H9 (cell line): ENCODE data around the gene CKM. TPM values are rescaled to one million over a fixed set of nuclear protein-coding genes. Genes with fewer than 3 reads are reported as not detected.

Source experiments
- DNase-seq: peaks from one replicate; pipeline ENCODE4 v3.0.0-alpha.2; 2017
- H2AFZ ChIP-seq: one replicate; pipeline ENCODE4 v1.6.1; 2013; ENCODE audit warnings: mild to moderate bottlenecking, low read length, control low read depth, moderate library complexity
- H2AK5ac ChIP-seq: 2 replicates; pipeline ENCODE4 v1.6.1; 2013; ENCODE audit warnings: low read length, control low read depth, mixed read lengths; ENCODE audit not compliant: insufficient read length
- H2BK120ac ChIP-seq: one replicate; pipeline ENCODE4 v1.6.1; 2013; ENCODE audit warnings: low read depth, mild to moderate bottlenecking, low read length, control low read depth, inconsistent platforms; ENCODE audit not compliant: poor library complexity, severe bottlenecking
- H2BK12ac ChIP-seq: 2 replicates; pipeline ENCODE4 v1.6.1; 2013; ENCODE audit warnings: low read length, control low read depth, mixed read lengths, low read depth; ENCODE audit not compliant: insufficient read length
- H2BK15ac ChIP-seq: 2 replicates; pipeline ENCODE4 v1.6.1; 2013; ENCODE audit warnings: low read depth, low read length, control low read depth
- H2BK20ac ChIP-seq: one replicate; pipeline ENCODE4 v1.6.1; 2013; ENCODE audit warnings: low read depth, mild to moderate bottlenecking, low read length, control low read depth, inconsistent platforms; ENCODE audit not compliant: poor library complexity, severe bottlenecking
- H2BK5ac ChIP-seq: 2 replicates; pipeline ENCODE4 v1.6.1; 2013; ENCODE audit warnings: low read length, control low read depth, mixed read lengths; ENCODE audit not compliant: insufficient read length
- H3K14ac ChIP-seq: 2 replicates; pipeline ENCODE4 v1.6.1; 2013; ENCODE audit warnings: low read length, control low read depth; ENCODE audit not compliant: insufficient read depth
- H3K18ac ChIP-seq: 2 replicates; pipeline ENCODE4 v1.6.1; 2013; ENCODE audit warnings: low read depth, mild to moderate bottlenecking, mixed read lengths, low read length, control low read depth; ENCODE audit not compliant: insufficient read length
- H3K23ac ChIP-seq: 2 replicates; pipeline ENCODE4 v1.6.1; 2013; ENCODE audit warnings: low read length, control low read depth, mixed read lengths, low read depth; ENCODE audit not compliant: insufficient read length
- H3K23me2 ChIP-seq: 2 replicates; pipeline ENCODE4 v1.6.1; 2013; ENCODE audit warnings: low read depth, mild to moderate bottlenecking, mixed read lengths, low read length, control low read depth; ENCODE audit not compliant: insufficient read length, poor library complexity, severe bottlenecking
- H3K27ac ChIP-seq: 2 replicates; pipeline ENCODE4 v1.5.1; 2013; ENCODE audit warnings: low read length, control low read depth, mixed read lengths, low read depth; ENCODE audit not compliant: insufficient read length
- H3K27me3 ChIP-seq: 2 replicates; pipeline ENCODE4 v1.6.1; 2013; ENCODE audit warnings: low read length, control low read depth, inconsistent platforms; ENCODE audit not compliant: insufficient read depth
- H3K4ac ChIP-seq: 2 replicates; pipeline ENCODE4 v1.6.1; 2013; ENCODE audit warnings: low read depth, mild to moderate bottlenecking, control low read depth, inconsistent platforms, low read length, moderate library complexity
- H3K4me1 ChIP-seq: 2 replicates; pipeline ENCODE4 v1.6.1; 2013; ENCODE audit warnings: low read length, control low read depth, inconsistent platforms; ENCODE audit not compliant: insufficient read depth
- H3K4me2 ChIP-seq: 2 replicates; pipeline ENCODE4 v1.6.1; 2013; ENCODE audit warnings: low read length, control low read depth, mixed read lengths; ENCODE audit not compliant: insufficient read length, insufficient read depth
- H3K56ac ChIP-seq: 2 replicates; pipeline ENCODE4 v1.6.1; 2013; ENCODE audit warnings: low read depth, mild to moderate bottlenecking, mixed read lengths, low read length, control low read depth; ENCODE audit not compliant: insufficient read length
- H3K79me1 ChIP-seq: 2 replicates; pipeline ENCODE4 v1.6.1; 2013; ENCODE audit warnings: low read depth, mild to moderate bottlenecking, moderate library complexity, low read length, control low read depth, inconsistent platforms; ENCODE audit not compliant: insufficient read depth, poor library complexity, severe bottlenecking
- H3K79me2 ChIP-seq: 2 replicates; pipeline ENCODE4 v1.6.1; 2013; ENCODE audit warnings: low read length, control low read depth, inconsistent platforms; ENCODE audit not compliant: insufficient read depth
- H3K9ac ChIP-seq: 2 replicates; pipeline ENCODE4 v1.6.1; 2013; ENCODE audit warnings: low read length, control low read depth, mixed read lengths; ENCODE audit not compliant: insufficient read length; ENCODE audit errors: extremely low read depth
- H3K9me3 ChIP-seq: one replicate; pipeline ENCODE4 v1.6.1; 2013; ENCODE audit warnings: low read depth, low read length, inconsistent platforms; ENCODE audit not compliant: control insufficient read depth
- H3T11ph ChIP-seq: one replicate; pipeline ENCODE4 v1.6.1; 2013; ENCODE audit warnings: mild to moderate bottlenecking, low read length, control low read depth, inconsistent platforms
- H4K20me1 ChIP-seq: one replicate; pipeline ENCODE4 v1.6.1; 2013; ENCODE audit not compliant: control insufficient read depth, insufficient read length, insufficient read depth
- H4K5ac ChIP-seq: 2 replicates; pipeline ENCODE4 v1.6.1; 2013; ENCODE audit warnings: low read depth, mild to moderate bottlenecking, mixed read lengths, low read length, control low read depth; ENCODE audit not compliant: insufficient read length
- H4K8ac ChIP-seq: replicated peaks from 2 replicates; pipeline ENCODE4 v1.6.1; 2013; ENCODE audit warnings: low read length, control low read depth, mixed read lengths, low read depth; ENCODE audit not compliant: insufficient read length
- H4K91ac ChIP-seq: 2 replicates; pipeline ENCODE4 v1.6.1; 2013; ENCODE audit warnings: low read depth, mild to moderate bottlenecking, moderate library complexity, mixed read lengths, low read length, control low read depth; ENCODE audit not compliant: insufficient read length
- H3K27ac Mint-ChIP-seq, 3 experiments: 2 replicates in 2 of 3; 3 replicates in 1 of 3; pipeline ENCODE4 v1.8.0; 2020 to 2021; ENCODE audit warnings: mixed read lengths in 3 of 3, mild to moderate bottlenecking in 1 of 3, moderate library complexity in 1 of 3
- H3K27me3 Mint-ChIP-seq: 2 replicates; pipeline ENCODE4 v1.8.0; 2021; ENCODE audit warnings: low read depth, mild to moderate bottlenecking, moderate library complexity, mixed read lengths
- H3K36me3 Mint-ChIP-seq, 3 experiments: 2 replicates in 2 of 3; 3 replicates in 1 of 3; pipeline ENCODE4 v1.8.0; 2020 to 2021; ENCODE audit warnings: low read depth in 3 of 3, mixed read lengths in 3 of 3; ENCODE audit not compliant: insufficient read depth in 1 of 3
- H3K4me1 Mint-ChIP-seq, 2 experiments: 2 replicates each; pipeline ENCODE4 v1.8.0; 2020; ENCODE audit warnings: mixed read lengths in 2 of 2
- H3K4me3 Mint-ChIP-seq, 2 experiments: 2 replicates in 1 of 2; 3 replicates in 1 of 2; pipeline ENCODE4 v1.8.0; 2020 to 2021; ENCODE audit warnings: mild to moderate bottlenecking in 2 of 2, mixed read lengths in 2 of 2, moderate library complexity in 1 of 2
- H3K9me3 Mint-ChIP-seq, 2 experiments: 2 replicates in 1 of 2; 3 replicates in 1 of 2; pipeline ENCODE4 v1.8.0; 2020; ENCODE audit warnings: mild to moderate bottlenecking in 2 of 2, mixed read lengths in 2 of 2, moderate library complexity in 1 of 2
- CTCF ChIP-seq: fragments of 200-600 bp; sonication (generic); conservative IDR thresholded peaks from 3 replicates; pipeline ENCODE4 v1.8.0; 2021; ENCODE audit warnings: antibody characterized with exemption, mild to moderate bottlenecking
- WGBS: extraction: QIAGEN DNeasy Blood & Tissue Kit; methylation state at CpG from one replicate; pipeline ENCODE4 v1.1.7; 2013; ENCODE audit warnings: missing lambda C conversion rate, low lambda C conversion rate, mixed read lengths; ENCODE audit not compliant: insufficient read length; ENCODE audit errors: extremely low coverage; 5-methylcytosine and 5-hydroxymethylcytosine counted together
- total RNA-seq: library from RNA; stranded (reverse); gene quantifications from 2 replicates; pipeline ENCODE4 v1.2.1, GENCODE V29; 2021

Gene CKM
- total RNA-seq, 1 experiment from 2014 or later, result not detected

GRCh38 chr19:45361608-45362007 lies 38.9 kb upstream of the CKM start:
- Histone ChIP-seq H3K14ac (no peak overlapping the region), H3K56ac (no peak overlapping the region), H2BK15ac (no peak overlapping the region), H3K4me1 (no peaks in the 10 kb centered on the region), H3K23me2 (no peaks in the 10 kb centered on the region), H3K79me1 (no peaks in the 10 kb centered on the region), H3K23ac (no peak overlapping the region), H4K91ac (no peak overlapping the region), H3K4me2 (no peak overlapping the region), H2BK5ac (no peak overlapping the region), H3K9me3 (no peaks in the 10 kb centered on the region), H2BK120ac (no peak overlapping the region), H3K27me3 (no peaks in the 10 kb centered on the region), H3K79me2 (no peaks in the 10 kb centered on the region), H3T11ph (no peak overlapping the region), H2AK5ac (no peak overlapping the region), H2BK12ac (no peak overlapping the region), H4K8ac (no peak overlapping the region), H2AFZ (no peak overlapping the region), H3K18ac (no peak overlapping the region), H4K5ac (no peak overlapping the region), H3K4ac (no peak overlapping the region), H4K20me1 (no peaks in the 10 kb centered on the region), H2BK20ac (no peak overlapping the region), H3K9ac (no peak overlapping the region), H3K27ac (no peak overlapping the region)
- Mint-ChIP-seq H3K9me3 (no peaks in the 10 kb centered on the region), H3K4me1 (no peaks in the 10 kb centered on the region), H3K27me3 (no peaks in the 10 kb centered on the region; the same call in 1 of the 2 replicates), H3K36me3 (peaks cover 44 to 75% (median 70%) of the 10 kb centered on the region in 3 experiments), H3K27ac (no peak overlapping the region), H3K4me3 (no peak overlapping the region)
- no CpG with 5 or more reads among the region's 14 CpGs for WGBS
- no peak for TF ChIP-seq CTCF
- no peak for DNase-seq
